ENCODE measurements around the gene ANO2. TPM values are rescaled to one million over a fixed set of nuclear protein-coding genes. Genes with fewer than 3 reads are reported as not detected.

Gene ANO2
- total and polyA plus RNA-seq, 4 donors: 0.03 to 0.25 (median 0.15) TPM

DNA sequence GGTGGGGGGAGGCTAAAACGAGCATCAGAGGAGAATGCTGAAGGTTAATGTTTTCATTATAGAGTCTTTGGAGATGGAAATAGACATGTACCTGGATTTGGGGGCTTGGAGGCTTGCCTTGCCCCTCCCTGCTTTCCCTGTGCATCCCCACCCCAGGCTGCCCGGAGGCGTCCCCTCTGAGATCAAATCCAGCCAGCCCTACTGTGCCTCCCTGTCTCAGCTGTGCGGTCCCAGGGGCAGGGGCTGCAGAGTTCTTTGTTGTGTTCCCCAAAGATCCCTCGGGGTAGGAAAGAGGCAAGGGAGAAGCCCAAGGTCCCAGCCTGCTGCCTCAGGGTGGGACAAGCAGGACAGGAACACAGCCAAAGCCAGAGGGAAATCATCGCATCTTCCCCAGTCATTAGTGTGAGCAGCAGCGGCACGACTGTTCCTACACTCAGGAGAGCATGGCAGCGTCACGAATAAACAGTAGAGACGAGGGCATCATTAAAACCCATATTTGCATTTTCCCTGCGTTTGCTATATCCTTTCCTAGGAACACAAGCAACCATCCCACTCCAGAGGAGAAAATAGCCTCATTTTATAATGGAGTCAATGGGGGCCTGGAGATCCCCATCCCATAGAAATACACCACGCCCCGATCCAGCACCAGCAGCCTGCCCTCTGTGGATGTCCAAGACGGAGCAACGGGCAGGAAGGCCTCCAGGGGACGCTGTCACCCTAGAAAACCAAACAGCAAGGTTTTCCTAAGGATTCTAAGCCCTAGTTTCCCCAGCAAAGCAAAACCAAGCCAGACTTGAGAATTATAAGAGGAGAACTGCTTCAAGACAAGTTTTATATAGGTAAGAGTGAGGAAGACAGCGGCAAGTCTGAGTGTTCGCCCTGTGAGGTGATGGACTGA is 32.4 kb downstream of the ANO2 start:
- no peak for DNase-seq (ENCODE audit: low spot score)
- H3K27me3 ChIP-seq (ENCODE audit: control insufficient read depth in 4 of 4, insufficient read depth in 4 of 4, low read length in 3 of 4): peaks cover 0 to 3% (median 0%) of the 10 kb centered on the region in 4 donors
- H3K4me1 ChIP-seq (ENCODE audit: control insufficient read depth in 4 of 4, insufficient read depth in 4 of 4, low read length in 3 of 4): no peaks in the 10 kb centered on the region
- no peak overlapping the region for H3K4me3 ChIP-seq (ENCODE audit: low read depth in 1 of 3, low read length in 3 of 3)
- 70% methylated on average over 19 of the region's 19 CpGs for WGBS
- no peak overlapping the region for H3K27ac ChIP-seq (ENCODE audit: low read depth in 1 of 2, low read length in 2 of 2)
- no peaks in the 10 kb centered on the region for H3K36me3 ChIP-seq (ENCODE audit: control insufficient read depth in 4 of 4, insufficient read depth in 3 of 4, low read depth in 1 of 4, low read length in 3 of 4)
- no peaks in the 10 kb centered on the region for H3K9me3 ChIP-seq (ENCODE audit: control insufficient read depth in 4 of 4, low read length in 3 of 4)
- no peak overlapping the region for H3K9ac ChIP-seq (ENCODE audit: low read depth in 1 of 2, low read length in 2 of 2)
- TF ChIP-seq JUND (IDR thresholded peaks at IDR 0.05) (no peak), FOXA1 (IDR thresholded peaks at IDR 0.05) (no peak), EGR1 (IDR thresholded peaks at IDR 0.05; ENCODE audit: low read depth in 2 of 2) (no peak), GABPA (IDR thresholded peaks at IDR 0.05 in 1 of 2, conservative IDR thresholded peaks at IDR 0.05 in 1 of 2) (no peak), HNF4A (conservative IDR thresholded peaks at IDR 0.05) (no peak), TAF1 (conservative IDR thresholded peaks at IDR 0.05) (no peak), YY1 (IDR thresholded peaks at IDR 0.05) (no peak), RXRA (IDR thresholded peaks at IDR 0.05) (no peak), NR2F2 (IDR thresholded peaks at IDR 0.05) (no peak), RAD21 (IDR thresholded peaks at IDR 0.05) (no peak), HNF4G (IDR thresholded peaks at IDR 0.05) (no peak), FOXA2 (IDR thresholded peaks at IDR 0.05) (no peak)
- TF ChIP-seq, protein P1, sequence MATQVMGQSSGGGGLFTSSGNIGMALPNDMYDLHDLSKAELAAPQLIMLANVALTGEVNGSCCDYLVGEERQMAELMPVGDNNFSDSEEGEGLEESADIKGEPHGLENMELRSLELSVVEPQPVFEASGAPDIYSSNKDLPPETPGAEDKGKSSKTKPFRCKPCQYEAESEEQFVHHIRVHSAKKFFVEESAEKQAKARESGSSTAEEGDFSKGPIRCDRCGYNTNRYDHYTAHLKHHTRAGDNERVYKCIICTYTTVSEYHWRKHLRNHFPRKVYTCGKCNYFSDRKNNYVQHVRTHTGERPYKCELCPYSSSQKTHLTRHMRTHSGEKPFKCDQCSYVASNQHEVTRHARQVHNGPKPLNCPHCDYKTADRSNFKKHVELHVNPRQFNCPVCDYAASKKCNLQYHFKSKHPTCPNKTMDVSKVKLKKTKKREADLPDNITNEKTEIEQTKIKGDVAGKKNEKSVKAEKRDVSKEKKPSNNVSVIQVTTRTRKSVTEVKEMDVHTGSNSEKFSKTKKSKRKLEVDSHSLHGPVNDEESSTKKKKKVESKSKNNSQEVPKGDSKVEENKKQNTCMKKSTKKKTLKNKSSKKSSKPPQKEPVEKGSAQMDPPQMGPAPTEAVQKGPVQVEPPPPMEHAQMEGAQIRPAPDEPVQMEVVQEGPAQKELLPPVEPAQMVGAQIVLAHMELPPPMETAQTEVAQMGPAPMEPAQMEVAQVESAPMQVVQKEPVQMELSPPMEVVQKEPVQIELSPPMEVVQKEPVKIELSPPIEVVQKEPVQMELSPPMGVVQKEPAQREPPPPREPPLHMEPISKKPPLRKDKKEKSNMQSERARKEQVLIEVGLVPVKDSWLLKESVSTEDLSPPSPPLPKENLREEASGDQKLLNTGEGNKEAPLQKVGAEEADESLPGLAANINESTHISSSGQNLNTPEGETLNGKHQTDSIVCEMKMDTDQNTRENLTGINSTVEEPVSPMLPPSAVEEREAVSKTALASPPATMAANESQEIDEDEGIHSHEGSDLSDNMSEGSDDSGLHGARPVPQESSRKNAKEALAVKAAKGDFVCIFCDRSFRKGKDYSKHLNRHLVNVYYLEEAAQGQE (IDR thresholded peaks at IDR 0.05): no peak
- TF ChIP-seq, protein P2, sequence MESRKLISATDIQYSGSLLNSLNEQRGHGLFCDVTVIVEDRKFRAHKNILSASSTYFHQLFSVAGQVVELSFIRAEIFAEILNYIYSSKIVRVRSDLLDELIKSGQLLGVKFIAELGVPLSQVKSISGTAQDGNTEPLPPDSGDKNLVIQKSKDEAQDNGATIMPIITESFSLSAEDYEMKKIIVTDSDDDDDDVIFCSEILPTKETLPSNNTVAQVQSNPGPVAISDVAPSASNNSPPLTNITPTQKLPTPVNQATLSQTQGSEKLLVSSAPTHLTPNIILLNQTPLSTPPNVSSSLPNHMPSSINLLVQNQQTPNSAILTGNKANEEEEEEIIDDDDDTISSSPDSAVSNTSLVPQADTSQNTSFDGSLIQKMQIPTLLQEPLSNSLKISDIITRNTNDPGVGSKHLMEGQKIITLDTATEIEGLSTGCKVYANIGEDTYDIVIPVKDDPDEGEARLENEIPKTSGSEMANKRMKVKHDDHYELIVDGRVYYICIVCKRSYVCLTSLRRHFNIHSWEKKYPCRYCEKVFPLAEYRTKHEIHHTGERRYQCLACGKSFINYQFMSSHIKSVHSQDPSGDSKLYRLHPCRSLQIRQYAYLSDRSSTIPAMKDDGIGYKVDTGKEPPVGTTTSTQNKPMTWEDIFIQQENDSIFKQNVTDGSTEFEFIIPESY (IDR thresholded peaks at IDR 0.05): no peak
- TF ChIP-seq, protein P3, sequence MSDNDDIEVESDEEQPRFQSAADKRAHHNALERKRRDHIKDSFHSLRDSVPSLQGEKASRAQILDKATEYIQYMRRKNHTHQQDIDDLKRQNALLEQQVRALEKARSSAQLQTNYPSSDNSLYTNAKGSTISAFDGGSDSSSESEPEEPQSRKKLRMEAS (IDR thresholded peaks at IDR 0.05): no peak
- TF ChIP-seq, protein P4, sequence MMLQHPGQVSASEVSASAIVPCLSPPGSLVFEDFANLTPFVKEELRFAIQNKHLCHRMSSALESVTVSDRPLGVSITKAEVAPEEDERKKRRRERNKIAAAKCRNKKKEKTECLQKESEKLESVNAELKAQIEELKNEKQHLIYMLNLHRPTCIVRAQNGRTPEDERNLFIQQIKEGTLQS (IDR thresholded peaks at IDR 0.05): no peak
- TF ChIP-seq, protein P5, sequence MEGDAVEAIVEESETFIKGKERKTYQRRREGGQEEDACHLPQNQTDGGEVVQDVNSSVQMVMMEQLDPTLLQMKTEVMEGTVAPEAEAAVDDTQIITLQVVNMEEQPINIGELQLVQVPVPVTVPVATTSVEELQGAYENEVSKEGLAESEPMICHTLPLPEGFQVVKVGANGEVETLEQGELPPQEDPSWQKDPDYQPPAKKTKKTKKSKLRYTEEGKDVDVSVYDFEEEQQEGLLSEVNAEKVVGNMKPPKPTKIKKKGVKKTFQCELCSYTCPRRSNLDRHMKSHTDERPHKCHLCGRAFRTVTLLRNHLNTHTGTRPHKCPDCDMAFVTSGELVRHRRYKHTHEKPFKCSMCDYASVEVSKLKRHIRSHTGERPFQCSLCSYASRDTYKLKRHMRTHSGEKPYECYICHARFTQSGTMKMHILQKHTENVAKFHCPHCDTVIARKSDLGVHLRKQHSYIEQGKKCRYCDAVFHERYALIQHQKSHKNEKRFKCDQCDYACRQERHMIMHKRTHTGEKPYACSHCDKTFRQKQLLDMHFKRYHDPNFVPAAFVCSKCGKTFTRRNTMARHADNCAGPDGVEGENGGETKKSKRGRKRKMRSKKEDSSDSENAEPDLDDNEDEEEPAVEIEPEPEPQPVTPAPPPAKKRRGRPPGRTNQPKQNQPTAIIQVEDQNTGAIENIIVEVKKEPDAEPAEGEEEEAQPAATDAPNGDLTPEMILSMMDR (IDR thresholded peaks at IDR 0.05; ENCODE audit: low read depth, low read length, missing input control): no peak

Measured in liver (tissue), 9 donors.